Large intestine (tissue), 3 donors: ENCODE results near the gene DGCR2. TPM values are rescaled to one million over a fixed set of nuclear protein-coding genes. Genes with fewer than 3 reads are reported as not detected.

ENCODE experiments used
- DNase-seq, 2 donors: peaks; one replicate each; pipeline versions ENCODE4 v3.0.0 to v3.0.0-alpha.2; 2013
- H3K27ac ChIP-seq: one replicate; pipeline ENCODE4 v1.5.1; 2013; ENCODE audit warnings: low read length
- H3K27me3 ChIP-seq: 2 replicates; pipeline ENCODE4 v1.6.1; 2013; ENCODE audit warnings: low read length; ENCODE audit not compliant: control insufficient read depth, insufficient read depth
- H3K36me3 ChIP-seq: 2 replicates; pipeline ENCODE4 v1.6.1; 2013; ENCODE audit warnings: low read length; ENCODE audit not compliant: control insufficient read depth, insufficient read depth
- H3K4me1 ChIP-seq: one replicate; pipeline ENCODE4 v1.6.1; 2013; ENCODE audit warnings: low read length; ENCODE audit not compliant: control insufficient read depth, insufficient read depth
- H3K4me3 ChIP-seq: one replicate; pipeline ENCODE4 v1.5.1; 2013; ENCODE audit warnings: low read length
- H3K9me3 ChIP-seq: one replicate; pipeline ENCODE4 v1.6.1; 2013; ENCODE audit warnings: mild to moderate bottlenecking, low read depth, low read length, moderate library complexity; ENCODE audit not compliant: control insufficient read depth
- WGBS: methylation state at CpG from one replicate; pipeline ENCODE4 v1.1.5; 2013; ENCODE audit warnings: low lambda C conversion rate; ENCODE audit not compliant: insufficient coverage; 5-methylcytosine and 5-hydroxymethylcytosine counted together
- polyA plus RNA-seq: library from polyadenylated mRNA; unstranded; fragments of 120-200 nt; gene quantifications from one replicate; pipeline ENCODE4 v1.2.1, GENCODE V29; 2013

DGCR2 gene
- polyA plus RNA-seq, 1 donor, result 53.1 TPM

DNA sequence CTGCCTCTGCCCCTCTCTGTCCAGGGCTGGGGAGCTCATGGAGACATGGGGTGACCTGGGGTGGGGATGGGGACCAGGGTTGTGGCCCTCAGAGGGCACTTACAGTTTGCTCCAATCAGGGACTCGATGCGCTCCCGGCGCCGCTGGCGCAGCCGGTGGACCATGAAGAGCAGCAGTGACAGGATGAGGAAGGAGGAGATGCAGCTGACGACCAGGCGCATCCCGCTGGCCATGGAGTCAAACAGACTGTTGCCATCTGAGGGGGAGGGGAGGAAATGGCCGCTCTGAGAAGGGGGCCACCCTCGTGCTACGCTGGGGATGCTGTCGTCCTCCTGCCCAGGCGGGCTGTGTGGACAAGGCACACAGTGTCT, 80.5 kb downstream of the DGCR2 start:
- Histone ChIP-seq H3K27me3 (no peaks in the 10 kb centered on the region), H3K4me1 (no peaks in the 10 kb centered on the region), H3K27ac (no peak overlapping the region), H3K36me3 (peaks cover 83% of the 10 kb centered on the region), H3K9me3 (no peaks in the 10 kb centered on the region), H3K4me3 (no peak overlapping the region)
- no CpG with 5 or more reads among the region's 15 CpGs for WGBS
- no peak for DNase-seq

DNA sequence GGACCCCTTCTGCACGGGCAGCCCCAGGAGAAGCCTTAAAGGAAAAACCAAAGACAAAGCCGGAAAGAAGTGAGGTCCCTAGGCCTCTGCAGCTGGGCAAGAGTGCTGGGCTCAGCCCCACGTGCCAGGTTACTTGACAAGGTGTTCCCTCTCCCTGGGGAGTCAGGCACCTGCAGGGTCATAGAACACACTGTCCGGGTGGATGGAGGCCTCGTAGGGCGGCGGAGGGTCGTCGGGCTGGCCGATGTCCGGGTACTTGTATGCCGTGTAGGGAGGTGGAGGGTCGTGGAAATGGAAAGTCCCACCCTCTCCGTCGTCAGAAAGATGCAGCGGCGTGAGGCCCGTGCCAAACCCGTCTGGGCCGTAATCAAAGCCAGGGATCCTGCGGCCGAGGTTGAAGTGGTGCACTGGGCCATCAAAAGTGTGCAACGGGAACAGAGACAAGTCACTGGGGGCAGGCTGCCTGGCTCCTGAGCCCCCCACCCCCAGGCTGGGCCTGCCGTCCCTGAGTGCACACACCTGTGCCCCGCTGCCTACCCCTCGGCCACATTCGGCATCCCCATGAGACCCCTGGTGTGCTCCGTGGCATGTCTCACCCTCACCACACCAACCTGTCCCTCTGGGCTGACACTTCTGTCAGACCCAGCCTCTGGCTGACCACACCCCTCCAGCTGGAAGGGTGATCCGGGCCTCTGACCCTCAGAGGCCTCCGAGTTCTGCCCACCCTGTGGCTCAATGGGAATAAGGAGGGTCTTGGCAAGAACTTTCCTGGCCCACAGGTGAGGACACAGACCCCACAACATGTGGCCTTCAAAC, 81.1 kb downstream of the DGCR2 start:
- Histone ChIP-seq H3K36me3 (peaks cover 79% of the 10 kb centered on the region), H3K27ac (no peak overlapping the region), H3K27me3 (no peaks in the 10 kb centered on the region), H3K4me1 (no peaks in the 10 kb centered on the region), H3K9me3 (no peaks in the 10 kb centered on the region), H3K4me3 (no peak overlapping the region)
- DNase-seq, result no peak
- WGBS, result 100% methylated on average over 1 of the region's 30 CpGs

DNA sequence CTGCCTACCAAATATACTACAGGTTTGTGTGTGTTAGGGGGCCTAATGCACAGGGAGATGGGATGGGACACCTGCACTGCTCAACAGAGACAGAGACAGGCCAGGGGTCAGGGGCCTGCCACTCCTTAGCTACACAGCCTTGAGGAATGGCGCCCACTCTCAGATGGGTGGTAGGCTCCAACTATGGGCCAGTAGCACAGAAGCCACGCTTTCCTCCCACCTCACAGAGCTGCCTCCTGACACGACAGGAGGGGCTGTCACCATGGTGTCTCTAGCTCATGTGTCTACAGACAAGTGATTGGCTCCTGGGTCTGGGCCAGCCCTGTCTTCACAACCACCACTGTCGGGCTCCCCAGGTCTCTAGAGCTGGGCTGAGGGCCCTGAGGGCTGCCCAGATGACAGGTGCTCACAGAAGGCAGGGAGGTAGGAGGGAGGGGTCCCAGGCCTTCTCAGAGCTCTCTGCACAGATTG, 81.8 kb downstream of the DGCR2 start:
- DNase-seq, result no peak

DNA sequence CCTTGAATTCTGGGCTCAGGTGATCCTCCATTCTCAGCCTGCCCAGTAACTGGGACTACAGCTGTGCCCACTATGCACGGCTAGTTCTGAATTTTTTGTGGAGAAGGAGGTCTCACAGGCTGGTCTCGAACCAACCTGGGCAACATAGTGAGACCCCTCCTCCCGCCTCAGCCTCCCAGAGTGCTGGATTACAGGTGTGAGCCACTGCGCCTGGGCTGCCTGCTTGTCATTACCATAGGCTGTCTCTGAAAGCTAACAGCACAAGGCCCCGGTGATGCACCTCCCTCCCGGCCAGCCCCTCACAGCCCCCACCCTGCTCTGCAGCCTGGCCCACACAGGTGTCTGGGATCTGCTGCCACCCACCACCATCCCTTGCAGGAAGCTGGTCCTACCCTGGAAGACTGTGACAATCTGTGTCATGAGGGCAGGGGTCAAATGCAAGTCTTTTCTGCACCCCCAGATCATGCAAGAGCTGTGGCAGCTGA, 82.4 kb downstream of the DGCR2 start:
- no CpG with 5 or more reads among the region's 6 CpGs for WGBS
- Histone ChIP-seq H3K27me3 (no peaks in the 10 kb centered on the region), H3K27ac (no peak overlapping the region), H3K4me3 (no peak overlapping the region), H3K4me1 (no peaks in the 10 kb centered on the region), H3K36me3 (peaks cover 68% of the 10 kb centered on the region), H3K9me3 (no peaks in the 10 kb centered on the region)
- DNase-seq, result no peak

More for the DNA sequence above, 81.8 kb downstream of the DGCR2 start:
- H3K36me3 ChIP-seq, result peaks cover 73% of the 10 kb centered on the region
- no peak overlapping the region for H3K4me3 ChIP-seq
- H3K9me3 ChIP-seq, result no peaks in the 10 kb centered on the region
- WGBS, result no CpG with 5 or more reads among the region's 4 CpGs
- H3K4me1 ChIP-seq, result no peaks in the 10 kb centered on the region
- H3K27me3 ChIP-seq, result no peaks in the 10 kb centered on the region
- H3K27ac ChIP-seq, result no peak overlapping the region

DNA sequence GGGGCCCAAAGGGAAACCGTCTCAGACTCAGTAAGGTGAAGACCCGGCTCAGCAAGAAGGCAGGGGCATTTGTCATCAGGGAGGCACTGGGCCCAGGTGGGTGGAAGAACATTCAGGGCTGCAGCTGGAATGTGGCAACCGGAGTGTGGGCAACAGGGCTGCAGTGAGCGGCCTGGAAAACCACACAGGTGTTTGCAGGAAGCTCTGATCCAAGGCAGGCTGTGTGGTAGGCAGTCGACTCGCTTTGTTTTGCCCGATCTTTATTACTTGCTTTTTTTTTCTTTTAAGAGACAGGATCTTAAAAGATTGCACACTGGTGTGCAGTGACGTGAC, 82.8 kb downstream of the DGCR2 start:
- H3K27ac ChIP-seq, result no peak overlapping the region
- H3K4me1 ChIP-seq, result no peaks in the 10 kb centered on the region
- H3K9me3 ChIP-seq, result no peaks in the 10 kb centered on the region
- H3K4me3 ChIP-seq, result no peak overlapping the region
- WGBS, result 100% methylated on average over 2 of the region's 8 CpGs
- H3K36me3 ChIP-seq, result peaks cover 64% of the 10 kb centered on the region
- DNase-seq, result no peak
- no peaks in the 10 kb centered on the region for H3K27me3 ChIP-seq

DNA sequence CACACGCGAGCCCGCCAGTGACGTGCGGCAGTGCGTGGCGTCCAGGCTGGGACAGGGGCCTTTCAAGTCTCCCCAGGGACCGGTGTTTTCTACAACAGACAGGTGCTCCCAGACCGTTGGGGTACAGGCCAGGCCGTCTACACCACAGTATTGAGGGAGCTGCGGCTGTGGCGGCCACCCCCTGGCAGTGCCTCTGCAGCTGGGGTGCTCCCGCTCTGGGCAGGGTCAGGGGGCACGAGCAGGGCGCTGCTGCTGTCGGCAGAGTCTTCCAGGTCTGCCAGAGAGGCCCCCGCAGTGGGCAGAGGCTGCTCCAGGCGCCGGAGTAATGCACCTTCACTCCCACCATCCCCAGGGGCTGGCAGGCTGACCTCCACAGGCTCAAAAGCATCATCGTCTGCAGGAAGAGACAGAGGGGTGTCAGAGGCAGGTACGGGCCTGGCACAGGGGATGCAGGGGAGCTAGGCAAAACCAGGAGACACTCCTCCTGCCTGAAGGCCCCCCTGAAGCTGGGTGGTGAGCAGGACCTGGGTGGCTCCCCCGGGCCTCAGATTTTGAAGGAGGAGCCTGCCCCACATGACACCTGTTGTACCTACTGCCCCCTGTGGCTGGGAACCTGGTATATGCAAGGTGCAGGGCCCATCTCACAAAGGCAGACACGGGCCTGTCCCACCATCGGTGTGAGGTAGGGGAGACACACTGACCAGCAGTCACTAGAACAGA, 83.3 kb downstream of the DGCR2 start:
- no peaks in the 10 kb centered on the region for H3K9me3 ChIP-seq
- WGBS, result no CpG with 5 or more reads among the region's 24 CpGs
- no peaks in the 10 kb centered on the region for H3K4me1 ChIP-seq
- H3K4me3 ChIP-seq, result no peak overlapping the region
- H3K36me3 ChIP-seq, result peaks cover 59% of the 10 kb centered on the region
- DNase-seq, result no peak
- no peaks in the 10 kb centered on the region for H3K27me3 ChIP-seq
- no peak overlapping the region for H3K27ac ChIP-seq

DNA sequence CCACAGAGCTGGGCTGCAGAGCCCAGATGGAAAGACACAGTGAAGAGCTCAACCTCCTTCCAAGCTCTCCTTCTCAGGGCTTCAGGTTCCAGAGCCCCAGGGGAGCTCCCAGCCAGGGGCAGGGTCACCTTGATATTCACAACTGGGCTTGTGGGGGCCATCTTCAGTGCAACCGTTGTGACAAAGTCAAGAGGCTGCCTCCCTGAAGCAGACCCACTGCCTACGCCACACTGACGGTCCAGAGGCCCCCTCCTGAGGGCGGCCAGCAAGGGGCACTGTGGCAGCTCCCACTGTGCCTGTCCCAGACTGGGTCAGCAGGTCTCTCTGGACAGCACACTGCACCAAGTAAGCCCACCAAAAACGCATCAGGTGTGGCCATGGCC, 84.1 kb downstream of the DGCR2 start:
- DNase-seq, result no peak
- WGBS, result no CpG with 5 or more reads among the region's 5 CpGs
- H3K36me3 ChIP-seq, result peaks cover 51% of the 10 kb centered on the region

DNA sequence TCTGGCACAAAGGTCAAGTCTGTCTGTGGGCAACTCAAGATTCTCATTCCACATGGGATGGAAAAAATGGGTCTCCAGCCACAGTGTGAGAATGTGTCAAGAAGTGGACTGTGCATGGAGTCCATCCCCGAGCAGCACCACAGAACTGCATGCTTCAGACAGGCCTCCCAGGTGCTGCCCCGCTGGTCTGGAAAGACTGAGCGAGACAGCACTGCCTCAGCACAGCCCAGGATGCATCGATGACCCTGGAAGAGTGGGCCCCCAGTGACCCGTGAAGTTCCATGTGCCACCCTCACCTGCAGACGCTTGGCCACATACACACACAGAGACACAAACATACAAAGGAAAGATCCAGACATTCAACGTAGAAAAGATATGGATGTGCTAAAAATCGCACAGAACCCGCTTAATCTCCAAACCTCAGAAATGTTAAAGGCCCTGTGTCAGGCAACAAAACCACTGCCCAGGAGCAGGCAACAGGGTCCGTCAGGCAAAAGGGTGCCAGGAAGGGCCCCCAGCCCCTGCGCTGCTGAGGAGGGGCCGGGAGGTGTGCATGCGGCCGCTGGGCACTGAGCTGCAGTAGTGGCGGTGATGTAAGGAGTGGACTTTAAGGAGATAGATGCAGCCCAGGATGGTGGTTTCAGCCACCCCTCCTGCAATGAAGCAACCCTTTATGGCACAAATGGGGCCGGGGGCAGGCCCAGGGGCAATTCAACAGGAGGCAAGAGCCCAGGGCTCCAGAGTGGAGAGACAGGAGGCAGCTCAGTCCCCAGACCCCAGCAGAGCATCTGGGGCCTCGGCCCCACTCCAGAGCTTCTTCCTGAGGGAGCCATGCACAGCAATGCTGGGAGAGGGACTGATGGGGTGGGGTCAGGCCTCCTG, 84.7 kb downstream of the DGCR2 start:
- WGBS, result no CpG with 5 or more reads among the region's 17 CpGs
- no peaks in the 10 kb centered on the region for H3K4me1 ChIP-seq
- H3K27ac ChIP-seq, result no peak overlapping the region
- peaks cover 45% of the 10 kb centered on the region for H3K36me3 ChIP-seq
- DNase-seq, result no peak
- no peak overlapping the region for H3K4me3 ChIP-seq
- H3K27me3 ChIP-seq, result no peaks in the 10 kb centered on the region
- H3K9me3 ChIP-seq, result no peaks in the 10 kb centered on the region

More for the DNA sequence above, 84.1 kb downstream of the DGCR2 start:
- H3K9me3 ChIP-seq, result no peaks in the 10 kb centered on the region
- no peak overlapping the region for H3K4me3 ChIP-seq
- H3K27me3 ChIP-seq, result no peaks in the 10 kb centered on the region
- H3K27ac ChIP-seq, result no peak overlapping the region
- no peaks in the 10 kb centered on the region for H3K4me1 ChIP-seq

DNA sequence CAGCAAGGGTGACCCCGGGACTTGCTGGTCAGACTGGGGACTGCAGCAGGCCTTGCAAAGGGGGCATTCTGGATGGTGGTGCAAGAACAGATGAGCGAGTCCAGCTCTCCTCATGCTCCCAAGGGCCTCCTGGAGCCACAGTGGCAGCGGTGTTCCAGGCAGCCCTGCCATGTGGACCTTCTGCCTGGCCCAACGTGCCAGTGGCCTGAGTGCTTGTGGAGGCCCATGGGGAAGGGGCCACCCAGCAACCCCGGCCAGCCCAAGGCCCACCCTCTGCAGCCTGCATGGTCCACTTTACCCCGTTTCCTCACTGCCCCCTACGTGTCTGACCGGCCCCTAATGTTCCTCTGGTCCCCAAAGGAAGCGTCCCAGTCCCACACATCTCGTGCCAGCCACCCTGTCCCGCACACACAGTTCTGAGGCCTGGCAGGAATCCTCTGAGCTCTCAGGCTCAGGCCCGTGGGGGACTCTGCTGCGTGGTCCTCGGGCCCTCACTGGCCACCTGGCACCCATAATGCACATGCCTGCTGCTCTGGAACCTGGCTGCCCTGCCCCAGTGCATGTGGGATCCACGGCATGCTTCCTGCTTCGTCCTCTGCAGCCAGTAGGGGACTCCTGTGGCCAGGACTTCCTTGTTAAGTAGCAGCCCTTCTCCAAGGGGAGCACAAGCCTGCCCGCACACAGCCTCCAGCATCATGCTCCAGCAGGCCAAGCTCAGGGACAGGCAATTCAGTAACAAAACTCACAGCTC, 85.5 kb downstream of the DGCR2 start:
- Histone ChIP-seq H3K27me3 (no peaks in the 10 kb centered on the region), H3K27ac (no peak overlapping the region), H3K4me1 (no peaks in the 10 kb centered on the region), H3K9me3 (no peaks in the 10 kb centered on the region), H3K4me3 (no peak overlapping the region), H3K36me3 (peaks cover 37% of the 10 kb centered on the region)
- no peak for DNase-seq
- no CpG with 5 or more reads among the region's 17 CpGs for WGBS

DNA sequence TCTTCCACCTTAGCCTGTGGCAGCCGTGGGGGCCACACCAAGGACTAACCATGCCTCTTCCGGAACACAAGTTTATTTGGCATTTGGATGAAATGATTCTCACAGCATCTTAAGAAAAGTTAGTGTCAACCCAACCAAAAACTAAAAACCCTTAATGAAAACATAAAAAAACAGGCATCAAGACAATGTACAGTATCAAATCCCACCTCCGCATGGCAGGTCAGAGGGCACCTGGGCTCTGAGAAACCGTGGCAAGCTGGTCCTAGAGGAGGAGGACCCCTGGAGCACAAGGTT, 86.0 kb downstream of the DGCR2 start:
- Histone ChIP-seq H3K27me3 (no peaks in the 10 kb centered on the region), H3K9me3 (no peaks in the 10 kb centered on the region), H3K27ac (no peak overlapping the region), H3K36me3 (peaks cover 32% of the 10 kb centered on the region), H3K4me3 (no peak overlapping the region), H3K4me1 (no peaks in the 10 kb centered on the region)
- no CpG with 5 or more reads among the region's 4 CpGs for WGBS
- DNase-seq, result no peak
